Right forelimb (tissue), 1 donor: Measurements from ENCODE around the gene OR6X1.

Source experiments
- DNase-seq: peaks from one replicate; pipeline ENCODE4 v3.0.0-alpha.2; 2018

The OR6X1 gene

GRCh38 chr11:123754101-123754568 lies at the start of gene OR6X1:
OR6X1 (minus strand) TSS chr11:123754518; CDS start chr11:123754518, 0 bp downstream.
- no peak for DNase-seq

GRCh38 chr11:123801765-123802164 lies 47.4 kb upstream of the OR6X1 start:
- DNase-seq: no peak

GRCh38 chr11:123800036-123800435 lies 45.7 kb upstream of the OR6X1 start:
- DNase-seq: no peak

GRCh38 chr11:123799438-123799837 lies 45.1 kb upstream of the OR6X1 start:
- peak; percentile 57 for DNase-seq

GRCh38 chr11:123798513-123799252 lies 44.4 kb upstream of the OR6X1 start:
- DNase-seq: no peak

GRCh38 chr11:123798079-123798478 lies 43.8 kb upstream of the OR6X1 start:
- no peak for DNase-seq

- DNase-seq: no peak
Measured at GRCh38 chr11:123797541-123797940, 43.2 kb upstream of the OR6X1 start.

GRCh38 chr11:123797114-123797513 lies 42.8 kb upstream of the OR6X1 start:
- DNase-seq: no peak

- no peak for DNase-seq
Measured at GRCh38 chr11:123796226-123796625, 41.9 kb upstream of the OR6X1 start.

- no peak for DNase-seq
Measured at GRCh38 chr11:123783536-123783935, 29.2 kb upstream of the OR6X1 start.

- no peak for DNase-seq
Measured at GRCh38 chr11:123778511-123778910, 24.2 kb upstream of the OR6X1 start.

- no peak for DNase-seq
Measured at GRCh38 chr11:123775715-123776549, 21.6 kb upstream of the OR6X1 start.

- DNase-seq: no peak
Measured at GRCh38 chr11:123775289-123775688, 21.0 kb upstream of the OR6X1 start.

- DNase-seq: no peak
Measured at GRCh38 chr11:123773959-123774358, 19.6 kb upstream of the OR6X1 start.

- DNase-seq: no peak
Measured at GRCh38 chr11:123773026-123773425, 18.7 kb upstream of the OR6X1 start.

- no peak for DNase-seq
Measured at GRCh38 chr11:123771664-123772063, 17.3 kb upstream of the OR6X1 start.

- no peak for DNase-seq
Measured at GRCh38 chr11:123770712-123771111, 16.4 kb upstream of the OR6X1 start.

- DNase-seq: no peak
Measured at GRCh38 chr11:123765601-123766000, 11.3 kb upstream of the OR6X1 start.

GRCh38 chr11:123762422-123762821 lies 8.1 kb upstream of the OR6X1 start:
- no peak for DNase-seq

GRCh38 chr11:123760894-123761293 lies 6.6 kb upstream of the OR6X1 start:
- DNase-seq: no peak

GRCh38 chr11:123757976-123758375 lies 3.7 kb upstream of the OR6X1 start:
- no peak for DNase-seq

GRCh38 chr11:123755813-123756212 lies 1.5 kb upstream of the OR6X1 start:
- no peak for DNase-seq

GRCh38 chr11:123755344-123755743 lies 1.0 kb upstream of the OR6X1 start:
- no peak for DNase-seq

GRCh38 chr11:123753110-123753509 lies 1.2 kb downstream of the OR6X1 start:
- DNase-seq: no peak
